K562 (cell line): Measurements from ENCODE around the gene DMD.

ENCODE experiments used
- CTCF ChIP-seq, 3 experiments: IDR thresholded peaks in 2 of 3; conservative IDR thresholded peaks in 1 of 3; 2 replicates each; pipeline ENCODE4 v1.5.1; 2011 to 2012; ENCODE audit warnings: low read length in 3 of 3, mild to moderate bottlenecking in 3 of 3, control low read depth in 2 of 3, improper control_type of control experiment in 1 of 3, inconsistent platforms in 1 of 3, low read depth in 1 of 3, mixed read lengths in 1 of 3, moderate library complexity in 1 of 3; ENCODE audit not compliant: insufficient read depth in 2 of 3
- GATAD2A ChIP-seq: fragments of 450-650 bp; IDR thresholded peaks from 2 replicates; pipeline ENCODE4 v1.6.1; 2017
- KDM4B ChIP-seq, 2 experiments: fragments of 450-650 bp in 1 of 2; sonication (generic) in 1 of 2; IDR thresholded peaks; 2 replicates each; pipeline ENCODE4 v1.6.1; 2016 to 2017; ENCODE audit warnings: borderline replicate concordance in 2 of 2, antibody characterized with exemption in 1 of 2, low read depth in 1 of 2, mild to moderate bottlenecking in 1 of 2
- MEF2D ChIP-seq: conservative IDR thresholded peaks from 2 replicates; pipeline ENCODE4 v1.6.1; 2016; ENCODE audit warnings: low read depth, missing genetic modification characterization, missing compliant biosample characterization
- RBM17 ChIP-seq: fragments of 200-400 bp; formaldehyde crosslinking; IDR thresholded peaks from 2 replicates; pipeline ENCODE4 v1.6.1; 2017; ENCODE audit warnings: low read depth, mild to moderate bottlenecking, low read length, borderline replicate concordance
- SNRNP70 ChIP-seq: fragments of 200-400 bp; formaldehyde crosslinking; optimal IDR thresholded peaks from 2 replicates; pipeline ENCODE3; 2017; ENCODE audit warnings: low read depth, low read length
- SPI1 ChIP-seq: IDR thresholded peaks from 2 replicates; pipeline ENCODE4 v1.6.1; 2011; ENCODE audit warnings: low read depth, low read length, control low read depth, borderline replicate concordance
- ZNF274 ChIP-seq: IDR thresholded peaks from 2 replicates; pipeline ENCODE4 v1.6.1; 2011; ENCODE audit warnings: low read depth, mild to moderate bottlenecking, low read length, moderate library complexity, borderline replicate concordance

GRCh38 chrX:31445542-31445941 is 1765.8 kb downstream of the DMD start:
- no peak for TF ChIP-seq MEF2D (tag)
- no peak for TF ChIP-seq ZNF274
- TF ChIP-seq CTCF (IDR thresholded peaks at IDR 0.05 in 2 of 3, conservative IDR thresholded peaks at IDR 0.05 in 1 of 3; ENCODE audit: insufficient read depth in 2 of 3, low read depth in 1 of 3, low read length in 3 of 3), result no peak
- no peak for TF ChIP-seq RBM17
- TF ChIP-seq SPI1, result no peak
- TF ChIP-seq GATAD2A, result no peak
- TF ChIP-seq SNRNP70, result no peak
- TF ChIP-seq KDM4B (IDR thresholded peaks at IDR 0.05; ENCODE audit: borderline replicate concordance in 2 of 2, low read depth in 1 of 2), result no peak
